HL-60 (cell line): Measurements from ENCODE around the gene GNGT2.

Experiments used
- DNase-seq, 2 experiments: peaks; one replicate each; pipeline ENCODE4 v3.0.0-alpha.2; 2010 to 2020; ENCODE audit warnings: low read depth in 1 of 2, low spot score in 1 of 2
- H3K27ac ChIP-seq: fragments of 250-450 bp; sonication (Bioruptor Pico); replicated peaks from 2 replicates; pipeline ENCODE4 v1.5.1; 2020; ENCODE audit warnings: mild to moderate bottlenecking, moderate library complexity
- H3K27me3 ChIP-seq: fragments of 250-450 bp; sonication (Bioruptor Pico); 2 replicates; pipeline ENCODE4 v1.5.1; 2021; ENCODE audit warnings: mild to moderate bottlenecking, moderate library complexity; ENCODE audit not compliant: insufficient read depth, poor library complexity, severe bottlenecking
- H3K4me3 ChIP-seq: replicated peaks from 2 replicates; pipeline ENCODE4 v1.5.1; 2011; ENCODE audit warnings: mild to moderate bottlenecking, control low read depth, low read length; ENCODE audit not compliant: insufficient read depth
- CTCF ChIP-seq: IDR thresholded peaks from one replicate; pipeline ENCODE4 v1.5.1; 2011; ENCODE audit warnings: low read length, control low read depth, inconsistent platforms; ENCODE audit not compliant: insufficient read depth
- GABPA ChIP-seq: IDR thresholded peaks from 2 replicates; pipeline ENCODE4 v1.6.1; 2012; ENCODE audit warnings: low read depth
- POLR2AphosphoS5 ChIP-seq: IDR thresholded peaks from 2 replicates; pipeline ENCODE4 v1.6.1; 2012; ENCODE audit warnings: low read depth
- REST ChIP-seq: IDR thresholded peaks from 2 replicates; pipeline ENCODE4 v1.6.1; 2012; ENCODE audit warnings: low read depth; ENCODE audit not compliant: insufficient replicate concordance
- SPI1 ChIP-seq: IDR thresholded peaks from 2 replicates; pipeline ENCODE4 v1.6.1; 2012; ENCODE audit warnings: low read depth, mild to moderate bottlenecking, borderline replicate concordance

GNGT2 gene

GRCh38 chr17:49196520-49196919, 13.9 kb downstream of the GNGT2 start:
- no peaks in the 10 kb centered on the region for H3K27me3 ChIP-seq
- H3K27ac ChIP-seq = no peak overlapping the region
- TF ChIP-seq SPI1 (no peak), POLR2AphosphoS5 (no peak), REST (no peak), GABPA (no peak), CTCF (no peak)
- no peak for DNase-seq
- no peak overlapping the region for H3K4me3 ChIP-seq

- Histone ChIP-seq H3K27me3 (no peaks in the 10 kb centered on the region), H3K4me3 (no peak overlapping the region)
- TF ChIP-seq REST = no peak
These were observed 14.6 kb downstream of the GNGT2 start for GRCh38 chr17:49195751-49196150.

GRCh38 chr17:49194297-49194607, 16.1 kb downstream of the GNGT2 start:
- no peaks in the 10 kb centered on the region for H3K27me3 ChIP-seq
- H3K27ac ChIP-seq = no peak overlapping the region
- no peak overlapping the region; the same call in 1 of the 2 replicates for H3K4me3 ChIP-seq
- DNase-seq = no peak
- TF ChIP-seq CTCF = no peak
- no peak for TF ChIP-seq POLR2AphosphoS5
- no peak for TF ChIP-seq SPI1
- TF ChIP-seq GABPA = no peak
- no peak for TF ChIP-seq REST

More at GRCh38 chr17:49195751-49196150, 14.6 kb downstream of the GNGT2 start:
- no peak for DNase-seq
- no peak overlapping the region for H3K27ac ChIP-seq
